Measurements from ENCODE around the gene ZNF496.

ZNF496 gene

DNA sequence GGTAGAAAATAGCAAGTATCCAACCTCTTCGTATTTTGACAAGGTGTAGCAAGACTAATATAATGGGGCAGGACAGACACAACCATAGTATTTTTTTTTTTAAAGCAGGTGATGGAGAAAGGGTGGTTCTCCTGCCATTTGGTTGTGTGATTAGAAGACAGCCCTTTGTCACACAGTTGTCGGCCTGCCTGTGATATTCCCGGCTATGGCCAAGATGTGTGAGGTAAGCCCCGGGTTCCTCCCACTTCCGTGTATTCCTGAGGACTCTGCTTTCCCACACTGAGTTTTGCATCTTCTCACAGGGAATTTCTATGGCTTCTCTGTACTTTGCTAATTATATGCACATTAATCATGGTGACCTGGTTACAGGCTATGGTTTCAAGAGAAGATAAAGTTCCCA lies 35.9 kb downstream of the ZNF496 start:
- TF ChIP-seq SIN3A (IDR thresholded peaks at IDR 0.05; ENCODE audit: borderline replicate concordance, insufficient read depth, low read length) = no peak
- no peak for TF ChIP-seq FOXP2 (optimal IDR thresholded peaks at IDR 0.05; ENCODE audit: borderline replicate concordance, extremely low read depth, extremely low read length, insufficient read depth)
- TF ChIP-seq TAF1 (IDR thresholded peaks at IDR 0.05; ENCODE audit: borderline replicate concordance, insufficient read depth, low read length) = no peak
- TF ChIP-seq REST (IDR thresholded peaks at IDR 0.05; ENCODE audit: insufficient read depth in 1 of 2, low read depth in 2 of 2, low read length in 2 of 2) = no peak
- TF ChIP-seq POLR2AphosphoS5 (IDR thresholded peaks at IDR 0.05; ENCODE audit: low read depth, low read length) = no peak

- TF ChIP-seq POLR2AphosphoS5 (IDR thresholded peaks at IDR 0.05; ENCODE audit: low read depth, low read length) = no peak
- TF ChIP-seq FOXP2 (optimal IDR thresholded peaks at IDR 0.05; ENCODE audit: borderline replicate concordance, extremely low read depth, extremely low read length, insufficient read depth) = no peak
- TF ChIP-seq TAF1 (IDR thresholded peaks at IDR 0.05; ENCODE audit: borderline replicate concordance, insufficient read depth, low read length) = no peak
- TF ChIP-seq SIN3A (IDR thresholded peaks at IDR 0.05; ENCODE audit: borderline replicate concordance, insufficient read depth, low read length) = no peak
- no peak for TF ChIP-seq REST (IDR thresholded peaks at IDR 0.05; ENCODE audit: insufficient read depth in 1 of 2, low read depth in 2 of 2, low read length in 2 of 2)
Observed at GRCh38 chr1:247295274-247295684, 36.4 kb downstream of the ZNF496 start.

DNA sequence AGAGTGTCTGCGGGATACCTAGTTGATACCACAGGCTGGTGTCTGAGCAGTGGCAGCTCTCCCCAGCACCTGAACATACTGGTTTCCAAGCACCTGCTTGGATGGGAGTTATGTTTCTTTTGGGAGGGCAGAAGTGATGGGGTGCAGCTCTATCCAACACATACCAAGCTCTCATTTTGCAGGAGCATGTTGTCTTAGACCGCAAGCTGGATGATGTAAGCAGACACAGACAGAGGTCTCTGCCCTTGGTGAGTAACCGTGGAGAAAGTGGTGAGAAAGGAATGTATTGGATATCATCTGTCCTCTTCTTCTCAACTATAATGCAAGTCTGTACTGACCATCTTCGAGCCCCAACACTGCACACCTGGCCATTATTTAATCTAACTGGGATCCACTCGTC lies 37.4 kb downstream of the ZNF496 start:
- TF ChIP-seq TAF1 (IDR thresholded peaks at IDR 0.05; ENCODE audit: borderline replicate concordance, insufficient read depth, low read length) = no peak

DNA sequence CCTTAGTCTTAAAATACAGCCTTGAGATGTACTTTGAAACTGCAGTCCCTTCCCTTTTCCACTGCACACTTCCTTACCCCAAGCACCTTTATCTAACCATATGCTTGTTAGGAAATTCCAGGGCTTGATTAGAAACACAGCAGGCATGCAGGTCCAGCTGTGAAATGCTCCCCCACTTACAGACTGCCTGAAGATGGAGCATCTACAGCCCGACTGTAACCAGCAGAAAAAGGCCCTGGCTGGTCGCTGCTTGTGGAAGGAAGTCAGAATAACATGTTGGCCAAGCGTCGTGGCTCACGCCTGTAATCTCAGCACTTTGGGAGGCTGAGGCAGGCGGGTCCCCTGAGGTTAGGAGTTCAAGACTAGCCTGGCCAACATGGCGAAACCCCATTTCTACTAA lies 38.6 kb downstream of the ZNF496 start:
- TF ChIP-seq REST (IDR thresholded peaks at IDR 0.05; ENCODE audit: insufficient read depth in 1 of 2, low read depth in 2 of 2, low read length in 2 of 2) (no peak), FOXP2 (optimal IDR thresholded peaks at IDR 0.05; ENCODE audit: borderline replicate concordance, extremely low read depth, extremely low read length, insufficient read depth) (no peak)

GRCh38 chr1:247291833-247292561 lies 39.7 kb downstream of the ZNF496 start:
- TF ChIP-seq REST (IDR thresholded peaks at IDR 0.05; ENCODE audit: insufficient read depth in 1 of 2, low read depth in 2 of 2, low read length in 2 of 2) (no peak), SIN3A (IDR thresholded peaks at IDR 0.05; ENCODE audit: borderline replicate concordance, insufficient read depth, low read length) (no peak), FOXP2 (optimal IDR thresholded peaks at IDR 0.05; ENCODE audit: borderline replicate concordance, extremely low read depth, extremely low read length, insufficient read depth) (no peak), POLR2AphosphoS5 (IDR thresholded peaks at IDR 0.05; ENCODE audit: low read depth, low read length) (no peak), TAF1 (IDR thresholded peaks at IDR 0.05; ENCODE audit: borderline replicate concordance, insufficient read depth, low read length) (no peak)
